ENCODE data around the gene ACAA1. TPM values are rescaled to one million over a fixed set of nuclear protein-coding genes. Genes with fewer than 3 reads are reported as not detected.

The ACAA1 gene
- total and polyA plus RNA-seq, 12 donors, result 42.3 to 200 (median 106) TPM

DNA sequence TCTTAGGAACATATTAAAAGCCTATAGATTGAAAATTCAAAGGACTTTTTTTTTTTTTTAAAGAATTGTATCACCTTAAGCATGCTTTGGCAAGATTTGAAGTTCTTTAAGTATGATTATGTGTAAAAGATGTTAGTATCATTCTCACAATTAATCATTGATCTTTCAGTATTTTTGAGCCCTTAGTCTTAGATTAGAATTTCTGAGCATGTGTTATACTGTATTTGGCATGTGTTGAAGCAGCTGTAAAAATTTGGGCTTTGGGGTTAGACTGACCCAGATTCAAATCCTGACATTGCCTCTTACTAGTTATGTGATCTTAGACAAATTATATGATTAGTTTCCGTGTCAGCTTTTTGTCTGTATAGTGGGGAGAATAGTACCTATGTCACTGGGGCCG lies 34.7 kb upstream of the ACAA1 start:
- TF ChIP-seq POLR2A (IDR thresholded peaks at IDR 0.05), result no peak
- TF ChIP-seq CTCF (IDR thresholded peaks at IDR 0.05), result no peak
- intact Hi-C loops (cut with DNase I), result no loop called here
- Histone ChIP-seq H3K36me3 (replicated peaks in 1 of 2) (no peaks in the 10 kb centered on the region), H3K4me3 (no peak overlapping the region), H3K9me3 (replicated peaks in 1 of 3) (no peaks in the 10 kb centered on the region), H3K27ac (no peak overlapping the region), H3K4me1 (replicated peaks in 1 of 2) (peaks cover 5 to 34% of the 10 kb centered on the region in 2 donors), H3K27me3 (no peaks in the 10 kb centered on the region)
- 83 to 93% (median 89%) methylated on average over 2 of the region's 2 CpGs for WGBS, 4 donors
- DNase-seq, result no peak

GRCh38 chr3:38170722-38171121 lies 33.8 kb upstream of the ACAA1 start:
- no peaks in the 10 kb centered on the region for H3K36me3 ChIP-seq (replicated peaks in 1 of 2)
- H3K27ac ChIP-seq, result no peak overlapping the region
- H3K27me3 ChIP-seq, result no peaks in the 10 kb centered on the region
- no peak overlapping the region for H3K4me3 ChIP-seq
- H3K9me3 ChIP-seq (replicated peaks in 1 of 3), result no peaks in the 10 kb centered on the region
- H3K4me1 ChIP-seq (replicated peaks in 1 of 2), result peaks cover 10 to 39% of the 10 kb centered on the region in 2 donors
- TF ChIP-seq POLR2A (IDR thresholded peaks at IDR 0.05) (no peak), CTCF (IDR thresholded peaks at IDR 0.05) (no peak)
- 91 to 93% (median 92%) methylated on average over 4 of the region's 4 CpGs for WGBS, 4 donors
- DNase-seq, result no peak
- intact Hi-C loops (cut with DNase I), result no loop called here

- TF ChIP-seq POLR2A (IDR thresholded peaks at IDR 0.05) (no peak), CTCF (IDR thresholded peaks at IDR 0.05) (no peak)
- 70 to 83% (median 76%) methylated on average over 1 of the region's 1 CpG for WGBS, 4 donors
These were observed 32.0 kb upstream of the ACAA1 start for GRCh38 chr3:38169027-38169317.

GRCh38 chr3:38168151-38169026 lies 31.5 kb upstream of the ACAA1 start:
- Histone ChIP-seq H3K27me3 (no peaks in the 10 kb centered on the region), H3K4me3 (no peak overlapping the region), H3K9me3 (replicated peaks in 1 of 3) (no peaks in the 10 kb centered on the region), H3K27ac (no peak overlapping the region), H3K4me1 (replicated peaks in 1 of 2) (peaks cover 10 to 46% of the 10 kb centered on the region in 2 donors), H3K36me3 (replicated peaks in 1 of 2) (no peaks in the 10 kb centered on the region)
- no peak for DNase-seq
- WGBS, 4 donors, result 91 to 97% (median 96%) methylated on average over 4 of the region's 4 CpGs
- TF ChIP-seq CTCF (IDR thresholded peaks at IDR 0.05) (no peak), POLR2A (IDR thresholded peaks at IDR 0.05) (no peak)
- intact Hi-C loops (cut with DNase I), result no loop called here

More at GRCh38 chr3:38169027-38169317, 32.0 kb upstream of the ACAA1 start:
- intact Hi-C loops (cut with DNase I), result no loop called here
- no peak for DNase-seq
- Histone ChIP-seq H3K4me3 (no peak overlapping the region), H3K9me3 (replicated peaks in 1 of 3) (no peaks in the 10 kb centered on the region), H3K27me3 (no peaks in the 10 kb centered on the region), H3K4me1 (replicated peaks in 1 of 2) (peaks cover 10 to 45% of the 10 kb centered on the region in 2 donors), H3K36me3 (replicated peaks in 1 of 2) (no peaks in the 10 kb centered on the region), H3K27ac (no peak overlapping the region)
